DOHH2 (cell line): ENCODE results near the gene TSPAN4.
A peak's percentile ranks its signal among the peaks of the same experiment; 100 is the strongest.

Experiments used
- H3F3A ChIP-seq: fragments of 200-600 bp; sonication (generic), shearing (Covaris generic); 2 replicates; pipeline ENCODE4 v1.6.0; 2016; ENCODE audit warnings: antibody characterized with exemption, mild to moderate bottlenecking; ENCODE audit not compliant: control insufficient read depth, insufficient read depth
- H3K27ac ChIP-seq: fragments of 200-600 bp; sonication (generic); 2 replicates; pipeline ENCODE4 v1.5.1; 2014; ENCODE audit warnings: low read depth, mild to moderate bottlenecking, low read length, moderate library complexity
- H3K27me3 ChIP-seq: fragments of 200-600 bp; sonication (generic); 2 replicates; pipeline ENCODE4 v1.6.1; 2014; ENCODE audit warnings: mild to moderate bottlenecking, low read length, mixed read lengths; ENCODE audit not compliant: control insufficient read depth
- H3K36me3 ChIP-seq: fragments of 200-600 bp; sonication (generic); 2 replicates; pipeline ENCODE4 v1.6.1; 2014; ENCODE audit warnings: mild to moderate bottlenecking, low read length, moderate library complexity, mixed read lengths; ENCODE audit not compliant: control insufficient read depth
- H3K4me1 ChIP-seq: fragments of 200-600 bp; sonication (generic); 2 replicates; pipeline ENCODE4 v1.6.1; 2014; ENCODE audit warnings: mild to moderate bottlenecking, low read length, mixed read lengths; ENCODE audit not compliant: control insufficient read depth
- H3K4me2 ChIP-seq: fragments of 200-600 bp; sonication (generic); 2 replicates; pipeline ENCODE4 v1.6.0; 2014; ENCODE audit warnings: mild to moderate bottlenecking, low read length, moderate library complexity
- H3K4me3 ChIP-seq: fragments of 200-600 bp; sonication (generic); 2 replicates; pipeline ENCODE4 v1.5.1; 2014; ENCODE audit warnings: mild to moderate bottlenecking, low read length, mixed read lengths
- H3K79me2 ChIP-seq: fragments of 200-600 bp; sonication (generic); 2 replicates; pipeline ENCODE4 v1.6.1; 2014; ENCODE audit warnings: mild to moderate bottlenecking, low read length, mixed read lengths; ENCODE audit not compliant: control insufficient read depth
- H3K9me2 ChIP-seq: fragments of 200-600 bp; sonication (generic); replicated peaks from 2 replicates; pipeline ENCODE4 v1.6.1; 2014; ENCODE audit warnings: mild to moderate bottlenecking, low read length, mixed read lengths; ENCODE audit not compliant: control insufficient read depth
- H3K9me3 ChIP-seq: fragments of 200-600 bp; sonication (generic); 2 replicates; pipeline ENCODE4 v1.6.1; 2014; ENCODE audit warnings: antibody characterized with exemption, low read length, mixed read lengths; ENCODE audit not compliant: control insufficient read depth, insufficient read depth
- H4K20me1 ChIP-seq: fragments of 200-600 bp; sonication (generic); 2 replicates; pipeline ENCODE4 v1.6.0; 2014; ENCODE audit warnings: low read depth, mild to moderate bottlenecking, antibody characterized with exemption, low read length, moderate library complexity; ENCODE audit not compliant: control insufficient read depth, insufficient read depth
- CTCF ChIP-seq: fragments of 200-600 bp; sonication (generic); IDR thresholded peaks from one replicate; pipeline ENCODE4 v1.5.1; 2014; ENCODE audit warnings: antibody characterized with exemption, mild to moderate bottlenecking, low read depth, low read length; ENCODE audit not compliant: poor library complexity, severe bottlenecking
- EZH2phosphoT487 ChIP-seq: fragments of 200-600 bp; sonication (generic); IDR thresholded peaks from 2 replicates; pipeline ENCODE4 v1.6.1; 2017; ENCODE audit warnings: borderline replicate concordance, mild to moderate bottlenecking, antibody characterized with exemption, low read length, moderate library complexity, mixed read lengths

Gene TSPAN4

GRCh38 chr11:803770-804598 is 38.7 kb upstream of the TSPAN4 start:
- peak overlapping the region; percentile 99 for H3K4me2 ChIP-seq
- H3K4me3 ChIP-seq, result peak overlapping the region; percentile 91
- peaks cover 57% of the 10 kb centered on the region for H3K36me3 ChIP-seq
- no peaks in the 10 kb centered on the region for H3K9me3 ChIP-seq
- H3F3A ChIP-seq, result peaks cover 5% of the 10 kb centered on the region
- no peak for TF ChIP-seq CTCF
- no peak for TF ChIP-seq EZH2phosphoT487
- H4K20me1 ChIP-seq, result no peaks in the 10 kb centered on the region
- peak overlapping the region; percentile 73 for H3K27ac ChIP-seq
- no peaks in the 10 kb centered on the region for H3K9me2 ChIP-seq
- H3K27me3 ChIP-seq, result no peaks in the 10 kb centered on the region
- H3K79me2 ChIP-seq, result peaks cover 38% of the 10 kb centered on the region
- peaks cover 38% of the 10 kb centered on the region for H3K4me1 ChIP-seq

GRCh38 chr11:804599-804964 is 38.1 kb upstream of the TSPAN4 start:
- H3K4me3 ChIP-seq, result peak overlapping the region; percentile 91
- peak overlapping the region; percentile 99 for H3K4me2 ChIP-seq
- H3K4me1 ChIP-seq, result peaks cover 38% of the 10 kb centered on the region
- no peaks in the 10 kb centered on the region for H3K27me3 ChIP-seq
- H3K9me3 ChIP-seq, result no peaks in the 10 kb centered on the region
- no peaks in the 10 kb centered on the region for H3K9me2 ChIP-seq
- peaks cover 4% of the 10 kb centered on the region for H3F3A ChIP-seq
- no peaks in the 10 kb centered on the region for H4K20me1 ChIP-seq
- H3K36me3 ChIP-seq, result peaks cover 55% of the 10 kb centered on the region
- H3K79me2 ChIP-seq, result peaks cover 42% of the 10 kb centered on the region
- TF ChIP-seq CTCF, result no peak
- peak overlapping the region; percentile 73 for H3K27ac ChIP-seq

GRCh38 chr11:808427-809286 is 34.0 kb upstream of the TSPAN4 start:
- H3F3A ChIP-seq, result peaks cover 37% of the 10 kb centered on the region
- H3K27me3 ChIP-seq, result no peaks in the 10 kb centered on the region
- peaks cover 57% of the 10 kb centered on the region for H3K36me3 ChIP-seq
- H3K4me2 ChIP-seq, result peak overlapping the region; percentile 73
- no peaks in the 10 kb centered on the region for H3K9me2 ChIP-seq
- no peaks in the 10 kb centered on the region for H3K9me3 ChIP-seq
- TF ChIP-seq EZH2phosphoT487, result no peak
- TF ChIP-seq CTCF, result peak; percentile 37
- H4K20me1 ChIP-seq, result peaks cover 20% of the 10 kb centered on the region; the same call in 1 of the 2 replicates
- peak overlapping the region; percentile 91 for H3K4me3 ChIP-seq
- peaks cover 66% of the 10 kb centered on the region for H3K79me2 ChIP-seq
- H3K4me1 ChIP-seq, result peaks cover 60% of the 10 kb centered on the region
- H3K27ac ChIP-seq, result peak overlapping the region; percentile 75
